Measurements from ENCODE around the gene POLK. TPM values are rescaled to one million over a fixed set of nuclear protein-coding genes. Genes with fewer than 3 reads are reported as not detected.

The POLK gene
- total RNA-seq, 1 experiment from 2014 or later: 7.5 TPM

DNA sequence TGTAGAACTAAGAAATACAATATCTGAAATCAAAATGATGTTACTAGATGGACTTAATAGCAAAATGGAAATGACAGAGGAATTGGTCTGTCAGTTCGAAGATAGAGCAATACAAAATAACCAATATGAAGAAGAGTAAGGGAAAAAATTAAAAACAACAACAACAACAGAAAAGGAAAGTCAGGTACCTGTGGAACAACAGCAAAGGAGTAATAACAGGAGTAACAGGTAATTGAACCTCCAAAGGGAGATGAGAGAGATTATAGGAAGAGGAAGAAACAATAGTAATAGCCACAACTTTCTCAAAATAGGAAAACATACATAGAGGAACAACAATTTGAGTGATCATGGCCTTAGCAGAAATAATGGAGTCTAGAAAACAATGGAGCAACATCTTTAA, 13.7 kb downstream of the POLK start:
- Mint-ChIP-seq H3K27ac (ENCODE audit: unreplicated experiment) (no peak overlapping the region), H3K9me3 (ENCODE audit: unreplicated experiment) (peaks cover 9% of the 10 kb centered on the region), H3K4me3 (ENCODE audit: unreplicated experiment) (no peak overlapping the region), H3K27me3 (ENCODE audit: insufficient read depth, unreplicated experiment) (no peaks in the 10 kb centered on the region), H3K4me1 (ENCODE audit: low read depth, unreplicated experiment) (peaks cover 22% of the 10 kb centered on the region), H3K36me3 (ENCODE audit: insufficient read depth, unreplicated experiment) (peaks cover 8% of the 10 kb centered on the region)
- TF ChIP-seq, protein P1, sequence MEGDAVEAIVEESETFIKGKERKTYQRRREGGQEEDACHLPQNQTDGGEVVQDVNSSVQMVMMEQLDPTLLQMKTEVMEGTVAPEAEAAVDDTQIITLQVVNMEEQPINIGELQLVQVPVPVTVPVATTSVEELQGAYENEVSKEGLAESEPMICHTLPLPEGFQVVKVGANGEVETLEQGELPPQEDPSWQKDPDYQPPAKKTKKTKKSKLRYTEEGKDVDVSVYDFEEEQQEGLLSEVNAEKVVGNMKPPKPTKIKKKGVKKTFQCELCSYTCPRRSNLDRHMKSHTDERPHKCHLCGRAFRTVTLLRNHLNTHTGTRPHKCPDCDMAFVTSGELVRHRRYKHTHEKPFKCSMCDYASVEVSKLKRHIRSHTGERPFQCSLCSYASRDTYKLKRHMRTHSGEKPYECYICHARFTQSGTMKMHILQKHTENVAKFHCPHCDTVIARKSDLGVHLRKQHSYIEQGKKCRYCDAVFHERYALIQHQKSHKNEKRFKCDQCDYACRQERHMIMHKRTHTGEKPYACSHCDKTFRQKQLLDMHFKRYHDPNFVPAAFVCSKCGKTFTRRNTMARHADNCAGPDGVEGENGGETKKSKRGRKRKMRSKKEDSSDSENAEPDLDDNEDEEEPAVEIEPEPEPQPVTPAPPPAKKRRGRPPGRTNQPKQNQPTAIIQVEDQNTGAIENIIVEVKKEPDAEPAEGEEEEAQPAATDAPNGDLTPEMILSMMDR (IDR thresholded peaks at IDR 0.05; ENCODE audit: insufficient read depth in 1 of 2, low read depth in 1 of 2, low read length in 1 of 2, severe bottlenecking in 1 of 2, unreplicated experiment in 1 of 2): no peak
- CTCF ChIA-PET: no interaction called here
- peaks cover 5% of the 10 kb centered on the region for H3K9me3 ChIP-seq
- intact Hi-C loops (cut with micrococcal nuclease; ENCODE audit: unreplicated experiment): no loop called here
- no peaks in the 10 kb centered on the region for H3K27me3 ChIP-seq (replicated peaks; ENCODE audit: control insufficient read depth, insufficient read depth, low read length)
- POLR2A ChIA-PET: no interaction called here
- H3K36me3 ChIP-seq (ENCODE audit: control insufficient read depth, insufficient read depth, low read length): no peaks in the 10 kb centered on the region
- no TSS peak for BruUV-seq (replicated peaks)
- H3K4me3 ChIP-seq (ENCODE audit: low read depth, low read length): no peak overlapping the region
- peaks cover 20% of the 10 kb centered on the region for H3K4me1 ChIP-seq
- no peak for DNase-seq

DNA sequence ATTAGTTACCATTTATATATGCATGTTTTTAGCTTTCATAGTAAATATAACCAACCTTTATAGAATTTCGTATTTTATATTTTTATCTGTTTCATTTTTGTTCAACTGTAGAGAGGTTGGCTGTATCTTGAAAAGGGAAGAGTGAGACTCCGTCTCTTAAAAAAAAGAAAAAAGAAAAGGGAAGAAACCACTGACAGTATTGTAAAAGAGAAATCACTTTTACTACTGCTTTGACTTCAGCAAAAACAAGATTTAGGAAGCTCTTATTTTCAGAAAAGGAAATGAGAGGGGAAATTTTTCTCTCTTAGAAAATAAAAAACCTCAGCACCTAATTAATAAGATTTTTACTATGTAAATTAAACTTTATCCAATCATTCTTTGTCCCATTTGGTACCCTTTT, 14.4 kb downstream of the POLK start:
- H3K4me1 ChIP-seq: peaks cover 20% of the 10 kb centered on the region
- no peak overlapping the region for H3K4me3 ChIP-seq (ENCODE audit: low read depth, low read length)
- H3K27me3 Mint-ChIP-seq (ENCODE audit: insufficient read depth, unreplicated experiment): no peaks in the 10 kb centered on the region
- POLR2A ChIA-PET: no interaction called here
- H3K36me3 Mint-ChIP-seq (ENCODE audit: insufficient read depth, unreplicated experiment): peaks cover 8% of the 10 kb centered on the region
- no peak overlapping the region for H3K27ac Mint-ChIP-seq (ENCODE audit: unreplicated experiment)
- no TSS peak for BruUV-seq (replicated peaks)
- no peak for DNase-seq
- TF ChIP-seq, protein P1 (IDR thresholded peaks at IDR 0.05; ENCODE audit: insufficient read depth in 1 of 2, low read depth in 1 of 2, low read length in 1 of 2, severe bottlenecking in 1 of 2, unreplicated experiment in 1 of 2): no peak
- H3K9me3 Mint-ChIP-seq (ENCODE audit: unreplicated experiment): peaks cover 5% of the 10 kb centered on the region
- no peaks in the 10 kb centered on the region for H3K36me3 ChIP-seq (ENCODE audit: control insufficient read depth, insufficient read depth, low read length)
- H3K4me1 Mint-ChIP-seq (ENCODE audit: low read depth, unreplicated experiment): peaks cover 22% of the 10 kb centered on the region
- CTCF ChIA-PET: no interaction called here
- H3K9me3 ChIP-seq: peaks cover under 1% of the 10 kb centered on the region
- no peaks in the 10 kb centered on the region for H3K27me3 ChIP-seq (replicated peaks; ENCODE audit: control insufficient read depth, insufficient read depth, low read length)
- H3K4me3 Mint-ChIP-seq (ENCODE audit: unreplicated experiment): no peak overlapping the region
- intact Hi-C loops (cut with micrococcal nuclease; ENCODE audit: unreplicated experiment): no loop called here

DNA sequence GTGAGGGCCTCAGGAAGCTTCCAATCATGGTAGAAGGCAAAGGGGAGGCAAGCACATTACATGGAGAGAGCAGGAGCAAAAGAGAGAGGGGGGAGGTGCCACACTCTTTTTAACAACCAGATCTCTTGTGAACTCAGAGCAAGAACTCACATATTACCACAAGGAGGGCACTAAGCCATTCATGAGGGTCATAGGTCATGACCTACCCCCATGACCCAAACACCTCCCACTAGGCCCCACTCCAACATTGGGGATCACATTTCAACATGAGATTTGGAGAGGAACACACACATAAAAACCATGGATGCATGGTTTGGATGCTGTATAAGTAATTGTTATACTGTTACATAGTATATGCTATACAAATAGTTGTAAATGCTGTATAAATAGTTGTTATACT, 17.5 kb downstream of the POLK start:
- POLR2A ChIA-PET: no interaction called here
- intact Hi-C loops (cut with micrococcal nuclease; ENCODE audit: unreplicated experiment): no loop called here

More for the DNA sequence above, 17.5 kb downstream of the POLK start:
- no TSS peak for BruUV-seq (replicated peaks)
- Histone ChIP-seq H3K4me3 (ENCODE audit: low read depth, low read length) (no peak overlapping the region), H3K36me3 (ENCODE audit: control insufficient read depth, insufficient read depth, low read length) (no peaks in the 10 kb centered on the region), H3K27me3 (replicated peaks; ENCODE audit: control insufficient read depth, insufficient read depth, low read length) (no peaks in the 10 kb centered on the region), H3K9me3 (peaks cover 5% of the 10 kb centered on the region; the same call in 1 of the 2 replicates), H3K4me1 (peaks cover 9% of the 10 kb centered on the region; the same call in 1 of the 2 replicates)
- Mint-ChIP-seq H3K9me3 (ENCODE audit: unreplicated experiment) (peaks cover 8% of the 10 kb centered on the region), H3K4me3 (ENCODE audit: unreplicated experiment) (no peak overlapping the region), H3K36me3 (ENCODE audit: insufficient read depth, unreplicated experiment) (no peaks in the 10 kb centered on the region), H3K27me3 (ENCODE audit: insufficient read depth, unreplicated experiment) (no peaks in the 10 kb centered on the region), H3K4me1 (ENCODE audit: low read depth, unreplicated experiment) (peaks cover 13% of the 10 kb centered on the region), H3K27ac (ENCODE audit: unreplicated experiment) (no peak overlapping the region)
- no peak for DNase-seq
- TF ChIP-seq, protein P1 (IDR thresholded peaks at IDR 0.05; ENCODE audit: insufficient read depth in 1 of 2, low read depth in 1 of 2, low read length in 1 of 2, severe bottlenecking in 1 of 2, unreplicated experiment in 1 of 2): no peak
- CTCF ChIA-PET: no interaction called here

Data from Caco-2 (cell line).